HepG2 (cell line): ENCODE data around the gene SESN1. TPM values are rescaled to one million over a fixed set of nuclear protein-coding genes. Genes with fewer than 3 reads are reported as not detected.

Source experiments
- ATAC-seq: fragments of 200-7000 bp; cut with Tn5 transposase; 3 replicates; pipeline ENCODE4 v1.9.1; 2020; ENCODE audit warnings: mild to moderate bottlenecking, moderate library complexity
- BruUV-seq: library from RNA; stranded (reverse); fragments of 400-500 nt; replicated peaks from 2 replicates; lab custom pipeline; 2021; lab: Mats Ljungman, UMichigan
- CTCF ChIA-PET: fragments of 300-600 bp; formaldehyde crosslinking; extraction: SDS; loops from one replicate; lab custom pipeline; 2021; ENCODE audit warnings: low total read pairs, inconsistent platforms, low intra/inter-chr PET ratio; lab: Yijun Ruan, JAX
- POLR2A ChIA-PET: fragments of 350-600 bp; sonication (Branson Sonifier 250); formaldehyde crosslinking; loops from one replicate; lab custom pipeline; 2020; ENCODE audit warnings: antibody characterized with exemption, inconsistent platforms; lab: Yijun Ruan, JAX
- DNase-seq: peaks from one replicate; pipeline ENCODE4 v3.0.0-alpha.2; 2015; ENCODE audit warnings: low spot score
- FAIRE-seq: peaks from 3 replicates; lab custom pipeline; 2011; peaks lifted over from hg19 to GRCh38; lab: Jason Lieb, UNC
- H2AFZ ChIP-seq: one replicate; pipeline ENCODE4 v1.6.1; 2011; ENCODE audit warnings: low read length, inconsistent platforms
- H3K27ac ChIP-seq: fragments of 300-600 bp; 3 replicates; pipeline ENCODE4 v1.8.0; 2011; ENCODE audit warnings: mixed run types, mild to moderate bottlenecking, mixed read lengths, low read length, inconsistent platforms; ENCODE audit not compliant: insufficient read depth; ENCODE audit errors: extremely low read length
- H3K27me3 ChIP-seq, 2 experiments: fragments of 200-600 bp in 1 of 2; 2 replicates in 1 of 2; 3 replicates in 1 of 2; pipeline versions ENCODE4 v1.6.0 to v1.8.0; 2011; ENCODE audit warnings: low read length in 2 of 2, mild to moderate bottlenecking in 2 of 2, moderate library complexity in 2 of 2, inconsistent platforms in 1 of 2; ENCODE audit not compliant: insufficient read depth in 2 of 2, control insufficient read depth in 1 of 2
- H3K36me3 ChIP-seq, 2 experiments: fragments of 200-600 bp in 1 of 2; replicated peaks in 1 of 2; 2 replicates in 1 of 2; 3 replicates in 1 of 2; pipeline versions ENCODE4 v1.5.1 to v1.8.0; 2011; ENCODE audit warnings: low read length in 2 of 2, inconsistent platforms in 1 of 2; ENCODE audit not compliant: insufficient read depth in 2 of 2, control insufficient read depth in 1 of 2
- H3K4me1 ChIP-seq: 2 replicates; pipeline ENCODE4 v1.5.1; 2012; ENCODE audit warnings: low read length, inconsistent platforms; ENCODE audit not compliant: insufficient read depth
- H3K4me2 ChIP-seq: 2 replicates; pipeline ENCODE4 v1.6.0; 2011; ENCODE audit warnings: low read depth, low read length, inconsistent platforms
- H3K4me3 ChIP-seq, 3 experiments: fragments of 200-600 bp in 1 of 3; sonication (generic), shearing (Covaris generic) in 1 of 3; replicated peaks in 1 of 3; 2 replicates each; pipeline ENCODE4 v1.5.1; 2011 to 2016; ENCODE audit warnings: low read length in 3 of 3, inconsistent platforms in 2 of 3, low read depth in 2 of 3, mild to moderate bottlenecking in 2 of 3, control low read depth in 1 of 3, mixed read lengths in 1 of 3; ENCODE audit not compliant: insufficient read depth in 1 of 3
- H3K79me2 ChIP-seq: one replicate; pipeline ENCODE4 v1.6.1; 2011; ENCODE audit warnings: low read length, inconsistent platforms; ENCODE audit not compliant: insufficient read depth
- H3K9ac ChIP-seq: 2 replicates; pipeline ENCODE4 v1.6.0; 2011; ENCODE audit warnings: mild to moderate bottlenecking, low read depth, low read length, inconsistent platforms; ENCODE audit not compliant: insufficient read depth
- H3K9me3 ChIP-seq: 2 replicates; pipeline ENCODE4 v1.5.1; 2012; ENCODE audit warnings: mild to moderate bottlenecking, low read length
- H4K20me1 ChIP-seq: 2 replicates; pipeline ENCODE4 v1.6.0; 2011; ENCODE audit warnings: inconsistent platforms, mild to moderate bottlenecking, low read length, moderate library complexity; ENCODE audit not compliant: insufficient read depth
- ERF ChIP-seq: IDR thresholded peaks from 2 replicates; pipeline ENCODE4 v1.6.1; 2018; ENCODE audit warnings: missing biosample characterization, missing genetic modification reagents
- RXRB ChIP-seq: IDR thresholded peaks from 2 replicates; pipeline ENCODE4 v1.6.1; 2016; ENCODE audit warnings: borderline replicate concordance, missing genetic modification reagents, missing compliant biosample characterization
- TSC22D2 ChIP-seq: sonication (generic); formaldehyde crosslinking; IDR thresholded peaks from 2 replicates; pipeline ENCODE4 v1.5.1; 2020; ENCODE audit warnings: missing genetic modification reagents, mild to moderate bottlenecking, borderline replicate concordance
- ZNF501 ChIP-seq: sonication (generic); formaldehyde crosslinking; IDR thresholded peaks from 2 replicates; pipeline ENCODE4 v1.5.1; 2020; ENCODE audit warnings: mild to moderate bottlenecking, moderate library complexity, missing genetic modification reagents
- ZNF607 ChIP-seq: sonication (generic); formaldehyde crosslinking; IDR thresholded peaks from 2 replicates; pipeline ENCODE4 v1.5.1; 2020; ENCODE audit warnings: missing genetic modification reagents, mild to moderate bottlenecking, borderline replicate concordance
- WGBS: methylation state at CpG from one replicate; pipeline ENCODE4 v1.1.6; 2017; ENCODE audit warnings: low lambda C conversion rate; 5-methylcytosine and 5-hydroxymethylcytosine counted together
- in situ Hi-C: cut with HindIII; loops from 2 replicates; pipeline ENCODE4 v1.10.0; 2017; ENCODE audit warnings: low pct_unique_long_range_greater_than_20kb; ENCODE audit not compliant: extremely low pct_ligation_motif_present
- intact Hi-C: fragments of 100-400 bp; cut with micrococcal nuclease; formaldehyde crosslinking; loops from one replicate; pipeline ENCODE4 v1.10.0; 2022; ENCODE audit not compliant: unreplicated experiment
- polyA plus RNA-seq, 8 experiments: library from polyadenylated mRNA; depleted of rRNA in 3 of 8; stranded (reverse) in 7 of 8; unstranded in 1 of 8; fragments of >200 nt; fragmentation: Illumina TruSeq in 4 of 8; extraction: Trizol in 4 of 8; gene quantifications; 2 replicates each; pipeline versions ENCODE4 v1.2.1 to v1.2.3, GENCODE V29; 2011 to 2016; ENCODE audit warnings: low read depth in 4 of 8, missing spikeins in 1 of 8, mixed read lengths in 1 of 8; ENCODE audit not compliant: insufficient read depth in 1 of 8
- total RNA-seq, 5 experiments: library from RNA; depleted of rRNA; stranded (reverse); fragments of >200 nt; fragmentation: Illumina TruSeq; extraction: Trizol; gene quantifications; 2 replicates each; pipeline ENCODE4 v1.2.3, GENCODE V29; 2016; ENCODE audit warnings: low read depth in 1 of 5
- TF ChIP-seq, protein P1 (sequence below): sonication (generic); formaldehyde crosslinking; conservative IDR thresholded peaks from 2 replicates; pipeline ENCODE4 v1.8.1; 2023; ENCODE audit warnings: missing genetic modification reagents
- TF ChIP-seq, protein P2 (sequence below): sonication (generic); formaldehyde crosslinking; IDR thresholded peaks from 2 replicates; pipeline ENCODE4 v1.8.0; 2022; ENCODE audit warnings: low read depth, missing genetic modification reagents

The SESN1 gene
- total and polyA plus RNA-seq, 2 of the 13 experiments (the other 11 are each of a cell fraction or from before 2014, with no cell fraction given): 24.9 to 44.7 TPM

DNA sequence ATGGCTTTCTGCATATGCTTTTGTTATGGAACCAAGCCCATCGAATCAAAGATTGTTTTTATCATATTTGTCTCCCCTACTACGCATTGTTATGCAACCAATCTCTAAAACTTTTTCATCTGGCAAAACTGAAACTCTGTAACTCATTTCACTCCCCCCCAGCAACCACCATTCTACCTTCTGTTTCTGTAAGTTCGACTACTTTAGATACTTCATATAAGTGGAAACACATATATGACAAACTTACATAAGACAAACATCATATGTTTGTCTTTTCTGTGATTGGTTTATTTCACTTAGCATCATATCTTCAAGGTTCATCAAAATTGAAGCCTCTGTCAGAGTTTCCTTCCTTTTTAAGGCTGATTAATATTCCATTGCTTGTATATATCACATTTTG is 35.4 kb upstream of the SESN1 start:
- DNase-seq (no peak), FAIRE-seq (no peak), ATAC-seq (no peak)
- BruUV-seq: no TSS peak
- 94% methylated on average over 3 of the region's 3 CpGs for WGBS
- Histone ChIP-seq H3K4me1 (peaks cover 5% of the 10 kb centered on the region; the same call in 1 of the 2 replicates), H3K79me2 (no peaks in the 10 kb centered on the region), H3K4me2 (no peak overlapping the region), H2AFZ (no peak overlapping the region), H3K4me3 (no peak overlapping the region), H3K27me3 (no peaks in the 10 kb centered on the region), H3K27ac (no peak overlapping the region), H4K20me1 (no peaks in the 10 kb centered on the region), H3K9me3 (no peaks in the 10 kb centered on the region), H3K9ac (no peak overlapping the region), H3K36me3 (no peaks in the 10 kb centered on the region)
- CTCF ChIA-PET: no interaction called here
- no peak for TF ChIP-seq ZNF501 (CRISPR knock-in tag)
- in situ Hi-C loops (no loop called here), intact Hi-C loops (no loop called here)
- POLR2A ChIA-PET: no interaction called here

DNA sequence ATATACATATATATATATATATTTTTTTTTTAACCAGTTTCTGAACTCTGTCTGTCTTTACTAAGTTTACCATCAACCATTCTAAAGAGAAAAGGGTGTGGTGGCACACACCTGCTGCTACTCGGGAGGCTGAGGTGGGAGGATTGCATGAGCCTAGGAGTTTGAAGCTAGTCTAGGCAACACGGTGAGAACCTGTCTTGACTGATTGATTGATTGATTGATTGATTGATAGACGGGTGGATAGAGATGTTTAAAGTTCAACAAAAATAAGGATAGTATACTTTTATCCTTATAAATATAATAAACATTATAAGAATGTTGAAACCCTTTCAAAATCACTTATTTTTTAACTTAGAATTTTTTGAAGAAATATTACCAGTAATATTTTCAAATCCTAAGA is 30.9 kb upstream of the SESN1 start:
- DNase-seq: no peak
- Histone ChIP-seq H3K9ac (no peak overlapping the region), H3K27me3 (no peaks in the 10 kb centered on the region), H3K27ac (no peak overlapping the region), H2AFZ (no peak overlapping the region), H3K79me2 (no peaks in the 10 kb centered on the region), H3K9me3 (no peaks in the 10 kb centered on the region), H3K4me3 (no peak overlapping the region), H3K36me3 (no peaks in the 10 kb centered on the region), H4K20me1 (no peaks in the 10 kb centered on the region), H3K4me1 (peaks cover 10% of the 10 kb centered on the region), H3K4me2 (no peak overlapping the region)
- in situ Hi-C loops (no loop called here), intact Hi-C loops (no loop called here)
- no TSS peak for BruUV-seq
- FAIRE-seq: no peak
- no peak for ATAC-seq
- ChIA-PET CTCF (no interaction called here), POLR2A (no interaction called here)
- WGBS: 91% methylated on average over 3 of the region's 3 CpGs
- TF ChIP-seq ERF (CRISPR knock-in tag): no peak
- TF ChIP-seq, protein P1, sequence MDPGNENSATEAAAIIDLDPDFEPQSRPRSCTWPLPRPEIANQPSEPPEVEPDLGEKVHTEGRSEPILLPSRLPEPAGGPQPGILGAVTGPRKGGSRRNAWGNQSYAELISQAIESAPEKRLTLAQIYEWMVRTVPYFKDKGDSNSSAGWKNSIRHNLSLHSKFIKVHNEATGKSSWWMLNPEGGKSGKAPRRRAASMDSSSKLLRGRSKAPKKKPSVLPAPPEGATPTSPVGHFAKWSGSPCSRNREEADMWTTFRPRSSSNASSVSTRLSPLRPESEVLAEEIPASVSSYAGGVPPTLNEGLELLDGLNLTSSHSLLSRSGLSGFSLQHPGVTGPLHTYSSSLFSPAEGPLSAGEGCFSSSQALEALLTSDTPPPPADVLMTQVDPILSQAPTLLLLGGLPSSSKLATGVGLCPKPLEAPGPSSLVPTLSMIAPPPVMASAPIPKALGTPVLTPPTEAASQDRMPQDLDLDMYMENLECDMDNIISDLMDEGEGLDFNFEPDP (CRISPR knock-in tag): no peak
- TF ChIP-seq ZNF607: no peak
- no peak for TF ChIP-seq TSC22D2 (CRISPR knock-in tag)
- TF ChIP-seq, protein P2, sequence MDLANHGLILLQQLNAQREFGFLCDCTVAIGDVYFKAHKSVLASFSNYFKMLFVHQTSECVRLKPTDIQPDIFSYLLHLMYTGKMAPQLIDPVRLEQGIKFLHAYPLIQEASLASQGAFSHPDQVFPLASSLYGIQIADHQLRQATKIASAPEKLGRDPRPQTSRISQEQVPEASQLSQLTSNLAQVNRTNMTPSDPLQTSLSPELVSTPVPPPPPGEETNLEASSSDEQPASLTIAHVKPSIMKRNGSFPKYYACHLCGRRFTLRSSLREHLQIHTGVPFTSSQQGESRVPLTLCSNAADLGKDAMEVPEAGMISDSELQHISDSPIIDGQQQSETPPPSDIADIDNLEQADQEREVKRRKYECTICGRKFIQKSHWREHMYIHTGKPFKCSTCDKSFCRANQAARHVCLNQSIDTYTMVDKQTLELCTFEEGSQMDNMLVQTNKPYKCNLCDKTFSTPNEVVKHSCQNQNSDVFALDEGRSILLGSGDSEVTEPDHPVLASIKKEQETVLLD (CRISPR knock-in tag): no peak
- TF ChIP-seq RXRB (CRISPR knock-in tag): no peak
